GM12878 (cell line): ENCODE data around the gene SLC43A1. TPM values are rescaled to one million over a fixed set of nuclear protein-coding genes. Genes with fewer than 3 reads are reported as not detected.

Experiments used
- ATAC-seq: fragments of 200-7000 bp; cut with Tn5 transposase; 3 replicates; pipeline ENCODE4 v1.9.1; 2020; ENCODE audit warnings: mild to moderate bottlenecking, moderate library complexity
- BruUV-seq: library from RNA; stranded (reverse); fragments of 400-500 nt; replicated peaks from 2 replicates; lab custom pipeline; 2021; lab: Mats Ljungman, UMichigan
- CTCF ChIA-PET: fragments of 300-600 bp; sonication (Branson Sonifier 250); formaldehyde crosslinking; extraction: SDS; loops from one replicate; lab custom pipeline; 2021; ENCODE audit warnings: inconsistent platforms; lab: Yijun Ruan, JAX
- POLR2A ChIA-PET: fragments of 350-600 bp; formaldehyde crosslinking; extraction: SDS; loops from one replicate; lab custom pipeline; 2021; ENCODE audit warnings: inconsistent platforms; lab: Charles Lee
- RAD21 ChIA-PET: fragments of 300-600 bp; sonication (Branson Sonifier 250); formaldehyde crosslinking; loops from one replicate; lab custom pipeline; 2023; ENCODE audit warnings: antibody characterized with exemption; ENCODE audit not compliant: unreplicated experiment; lab: Charles Lee
- SMC1A ChIA-PET: fragments of 300-600 bp; sonication (Branson Sonifier 250); formaldehyde crosslinking; loops from one replicate; lab custom pipeline; 2023; ENCODE audit not compliant: unreplicated experiment, uncharacterized antibody; lab: Charles Lee
- DNase-seq: peaks from one replicate; pipeline ENCODE4 v3.0.0-alpha.2; 2011; ENCODE audit warnings: low read depth, low spot score
- FAIRE-seq: peaks from 3 replicates; lab custom pipeline; 2011; peaks lifted over from hg19 to GRCh38; lab: Jason Lieb, UNC
- H2AFZ ChIP-seq: 2 replicates; pipeline ENCODE4 v1.6.0; 2011; ENCODE audit warnings: low read depth, low read length, control low read depth; ENCODE audit not compliant: control insufficient read depth
- H3K27ac ChIP-seq: 2 replicates; pipeline ENCODE4 v1.5.1; 2011; ENCODE audit warnings: control low read depth; ENCODE audit not compliant: control insufficient read depth, insufficient read depth
- H3K27me3 ChIP-seq, 2 experiments: replicated peaks in 1 of 2; 2 replicates each; pipeline versions ENCODE4 v1.6.0 to v1.6.1; 2011; ENCODE audit warnings: low read length in 1 of 2; ENCODE audit not compliant: control insufficient read depth in 2 of 2, insufficient read depth in 2 of 2
- H3K36me3 ChIP-seq, 2 experiments: 2 replicates each; pipeline ENCODE4 v1.5.1; 2011; ENCODE audit warnings: low read length in 1 of 2; ENCODE audit not compliant: control insufficient read depth in 2 of 2, insufficient read depth in 2 of 2
- H3K4me1 ChIP-seq: 2 replicates; pipeline ENCODE4 v1.6.1; 2011; ENCODE audit warnings: mild to moderate bottlenecking, low read length, moderate library complexity, mixed read lengths; ENCODE audit not compliant: control insufficient read depth, insufficient read depth
- H3K4me2 ChIP-seq: 2 replicates; pipeline ENCODE4 v1.6.0; 2011; ENCODE audit warnings: control low read depth; ENCODE audit not compliant: control insufficient read depth, insufficient read depth
- H3K4me3 ChIP-seq: fragments of 200-600 bp; sonication (generic); 2 replicates; pipeline ENCODE4 v1.5.1; 2016
- H3K79me2 ChIP-seq: 2 replicates; pipeline ENCODE4 v1.6.0; 2011; ENCODE audit warnings: low read length; ENCODE audit not compliant: control insufficient read depth, insufficient read depth
- H3K9ac ChIP-seq: 2 replicates; pipeline ENCODE4 v1.8.0; 2011; ENCODE audit warnings: low read length, control low read depth, mixed read lengths; ENCODE audit not compliant: control insufficient read depth, insufficient read depth
- H3K9me3 ChIP-seq: replicated peaks from 3 replicates; pipeline ENCODE4 v1.5.1; 2011; ENCODE audit warnings: mild to moderate bottlenecking, low read length; ENCODE audit not compliant: control insufficient read depth, insufficient read depth
- H4K20me1 ChIP-seq: 2 replicates; pipeline ENCODE4 v1.6.0; 2011; ENCODE audit not compliant: control insufficient read depth, insufficient read depth
- BACH1 ChIP-seq: fragments of 450-650 bp; IDR thresholded peaks from 2 replicates; pipeline ENCODE4 v1.6.1; 2017; ENCODE audit warnings: mild to moderate bottlenecking, borderline replicate concordance
- CBFB ChIP-seq: IDR thresholded peaks from 2 replicates; pipeline ENCODE4 v1.6.1; 2016; ENCODE audit warnings: antibody characterized with exemption, low read depth
- CHD4 ChIP-seq: fragments of 200-600 bp; sonication (generic); IDR thresholded peaks from 2 replicates; pipeline ENCODE4 v1.6.1; 2016; ENCODE audit warnings: mild to moderate bottlenecking
- DPF2 ChIP-seq: fragments of 450-650 bp; IDR thresholded peaks from 2 replicates; pipeline ENCODE4 v1.6.1; 2017; ENCODE audit warnings: mild to moderate bottlenecking
- E4F1 ChIP-seq: fragments of 450-650 bp; IDR thresholded peaks from 2 replicates; pipeline ENCODE4 v1.6.1; 2018; ENCODE audit warnings: borderline replicate concordance, mild to moderate bottlenecking; ENCODE audit not compliant: partially characterized antibody
- ELK1 ChIP-seq: IDR thresholded peaks from 2 replicates; pipeline ENCODE4 v1.6.1; 2012; ENCODE audit warnings: low read depth, low read length, improper control_type of control experiment
- NBN ChIP-seq: fragments of 450-650 bp; IDR thresholded peaks from 2 replicates; pipeline ENCODE4 v1.6.1; 2016
- STAT1 ChIP-seq: fragments of 450-650 bp; conservative IDR thresholded peaks from 2 replicates; pipeline ENCODE4 v1.6.1; 2014; ENCODE audit warnings: antibody characterized with exemption, mild to moderate bottlenecking
- TARDBP ChIP-seq: IDR thresholded peaks from 2 replicates; pipeline ENCODE4 v1.6.1; 2016; ENCODE audit warnings: borderline replicate concordance
- ZNF207 ChIP-seq: fragments of 450-650 bp; IDR thresholded peaks from 2 replicates; pipeline ENCODE4 v1.6.1; 2014; ENCODE audit warnings: antibody characterized with exemption, mild to moderate bottlenecking, borderline replicate concordance
- ZZZ3 ChIP-seq: IDR thresholded peaks from 2 replicates; pipeline ENCODE4 v1.6.1; 2011; ENCODE audit warnings: low read depth; ENCODE audit not compliant: control insufficient read depth, insufficient read length
- WGBS: methylation state at CpG from one replicate; pipeline ENCODE4 v1.1.6; 2016; ENCODE audit warnings: low lambda C conversion rate; ENCODE audit not compliant: insufficient replicate concordance, insufficient coverage; ENCODE audit errors: missing lambda C conversion rate; 5-methylcytosine and 5-hydroxymethylcytosine counted together
- in situ Hi-C: fragments of 300-500 bp; cut with MboI; formaldehyde crosslinking; loops from 9 replicates; pipeline ENCODE4 v1.14.3; 2018; ENCODE audit warnings: mixed read lengths
- intact Hi-C: fragments of 100-400 bp; cut with micrococcal nuclease; formaldehyde crosslinking; loops from one replicate; pipeline ENCODE4 v1.14.2; 2022; ENCODE audit not compliant: unreplicated experiment
- polyA plus RNA-seq, 11 experiments: library from polyadenylated mRNA; depleted of rRNA in 4 of 11; unstranded in 6 of 11; stranded (reverse) in 5 of 11; fragments of >200 nt; fragmentation: Nextera tagmentation in 4 of 11; fragmentation: Illumina TruSeq in 1 of 11; extraction: Ambion mirVana in 4 of 11; extraction: Trizol in 1 of 11; gene quantifications; 1 replicate in 1 of 11; 2 replicates in 10 of 11; pipeline versions ENCODE4 v1.2.1 to v1.2.3, GENCODE V29; 2011 to 2016; ENCODE audit warnings: inconsistent platforms in 2 of 11, missing spikeins in 2 of 11, low read depth in 1 of 11
- total RNA-seq, 4 experiments: library from RNA; depleted of rRNA in 3 of 4; stranded (reverse); fragments of >200 nt in 3 of 4; fragmentation: Illumina TruSeq in 1 of 4; extraction: Trizol in 1 of 4; gene quantifications; 2 replicates each; pipeline versions ENCODE4 v1.2.1 to v1.2.3, GENCODE V29; 2013 to 2021

The SLC43A1 gene
- total and polyA plus RNA-seq, 10 of the 15 experiments (the other 5 are each of a cell fraction or from before 2014, with no cell fraction given) = 1.0 to 17.8 (median 12.6) TPM

- no peaks in the 10 kb centered on the region for H3K79me2 ChIP-seq
- in situ Hi-C loops = loop anchor here (25.0 kb wide), 1 partner anchor 660 kb away; no protein-coding TSS in a partner anchor
- CTCF ChIA-PET = interaction anchor here (1.1 to 11.8 kb wide), 6 partner anchors 13 to 144 kb away, joined by 3 to 396 read pairs (median 83); partner anchors contain the start of genes RTN4RL2, SLC43A1 and TIMM10
- BruUV-seq = no TSS peak
- POLR2A ChIA-PET = no interaction called here
- H3K4me1 ChIP-seq = no peaks in the 10 kb centered on the region
- no peak overlapping the region for H3K4me2 ChIP-seq
- no peak for DNase-seq
- H4K20me1 ChIP-seq = peaks cover 3% of the 10 kb centered on the region; the same call in 1 of the 2 replicates
- no peak for ATAC-seq
- H3K27me3 ChIP-seq = no peaks in the 10 kb centered on the region
- H3K27ac ChIP-seq = no peak overlapping the region
- no peak for FAIRE-seq
- no peak overlapping the region for H3K4me3 ChIP-seq
- H2AFZ ChIP-seq = no peak overlapping the region
- H3K9me3 ChIP-seq = no peaks in the 10 kb centered on the region
- SMC1A ChIA-PET = interaction anchor here (0.8 to 7.5 kb wide), 2 partner anchors 18 to 29 kb away, joined by 3 to 47 read pairs; partner anchors contain the start of gene SLC43A1
- 97% methylated on average over 15 of the region's 15 CpGs for WGBS
- RAD21 ChIA-PET = interaction anchor here (1.2 kb wide), 1 partner anchor 29 kb away, joined by 3 read pairs; no protein-coding TSS in a partner anchor
- H3K36me3 ChIP-seq = peaks cover 3 to 6% of the 10 kb centered on the region in 2 experiments
- no peak overlapping the region for H3K9ac ChIP-seq
- no peak for TF ChIP-seq DPF2
- no peak for TF ChIP-seq ELK1
- no peak for TF ChIP-seq E4F1
- no peak for TF ChIP-seq BACH1
- TF ChIP-seq CBFB = no peak
- no peak for TF ChIP-seq NBN
- TF ChIP-seq STAT1 = no peak
- TF ChIP-seq ZNF207 = no peak
- no peak for TF ChIP-seq ZZZ3
- no peak for TF ChIP-seq CHD4
- TF ChIP-seq TARDBP = no peak
- intact Hi-C loops = no loop called here
Measured at GRCh38 chr11:57497303-57498247, 17.9 kb downstream of the SLC43A1 start.
